ENCODE results near the gene THEMIS. TPM values are rescaled to one million over a fixed set of nuclear protein-coding genes. Genes with fewer than 3 reads are reported as not detected.
A peak's percentile ranks its signal among the peaks of the same experiment; 100 is the strongest.

The THEMIS gene
- total RNA-seq, 1 donor from 2014 or later = not detected

DNA sequence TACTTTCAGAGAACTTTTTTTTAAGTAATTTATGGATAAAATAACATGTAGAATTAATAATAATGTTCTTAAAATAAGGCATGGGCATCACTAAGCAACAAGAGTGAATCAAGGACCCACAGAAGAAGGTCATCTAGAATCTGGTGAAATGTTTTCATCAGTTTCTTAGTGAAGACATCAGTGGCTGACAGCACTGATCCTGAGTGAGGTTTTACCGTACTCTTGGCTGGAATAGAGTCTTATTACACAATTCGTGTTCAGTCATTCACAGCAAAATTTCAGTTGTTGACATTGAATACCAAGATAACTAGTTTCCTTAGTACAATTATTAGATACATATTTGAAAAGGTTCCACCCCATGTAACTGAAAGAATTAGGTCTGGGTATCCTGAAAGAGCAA lies 183.5 kb downstream of the THEMIS start:
- Histone ChIP-seq H3K27me3 (ENCODE audit: control insufficient read depth, insufficient read depth, low read length) (peaks cover 6% of the 10 kb centered on the region), H3K4me3 (ENCODE audit: low read depth, low read length) (no peak overlapping the region), H3K36me3 (ENCODE audit: control insufficient read depth, insufficient read depth, low read length) (no peaks in the 10 kb centered on the region)
- DNase-seq (ENCODE audit: low read depth) (no peak), FAIRE-seq (no peak)
- TF ChIP-seq, protein P1, sequence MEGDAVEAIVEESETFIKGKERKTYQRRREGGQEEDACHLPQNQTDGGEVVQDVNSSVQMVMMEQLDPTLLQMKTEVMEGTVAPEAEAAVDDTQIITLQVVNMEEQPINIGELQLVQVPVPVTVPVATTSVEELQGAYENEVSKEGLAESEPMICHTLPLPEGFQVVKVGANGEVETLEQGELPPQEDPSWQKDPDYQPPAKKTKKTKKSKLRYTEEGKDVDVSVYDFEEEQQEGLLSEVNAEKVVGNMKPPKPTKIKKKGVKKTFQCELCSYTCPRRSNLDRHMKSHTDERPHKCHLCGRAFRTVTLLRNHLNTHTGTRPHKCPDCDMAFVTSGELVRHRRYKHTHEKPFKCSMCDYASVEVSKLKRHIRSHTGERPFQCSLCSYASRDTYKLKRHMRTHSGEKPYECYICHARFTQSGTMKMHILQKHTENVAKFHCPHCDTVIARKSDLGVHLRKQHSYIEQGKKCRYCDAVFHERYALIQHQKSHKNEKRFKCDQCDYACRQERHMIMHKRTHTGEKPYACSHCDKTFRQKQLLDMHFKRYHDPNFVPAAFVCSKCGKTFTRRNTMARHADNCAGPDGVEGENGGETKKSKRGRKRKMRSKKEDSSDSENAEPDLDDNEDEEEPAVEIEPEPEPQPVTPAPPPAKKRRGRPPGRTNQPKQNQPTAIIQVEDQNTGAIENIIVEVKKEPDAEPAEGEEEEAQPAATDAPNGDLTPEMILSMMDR (IDR thresholded peaks at IDR 0.05; ENCODE audit: insufficient read depth, low read length, severe bottlenecking) = no peak

DNA sequence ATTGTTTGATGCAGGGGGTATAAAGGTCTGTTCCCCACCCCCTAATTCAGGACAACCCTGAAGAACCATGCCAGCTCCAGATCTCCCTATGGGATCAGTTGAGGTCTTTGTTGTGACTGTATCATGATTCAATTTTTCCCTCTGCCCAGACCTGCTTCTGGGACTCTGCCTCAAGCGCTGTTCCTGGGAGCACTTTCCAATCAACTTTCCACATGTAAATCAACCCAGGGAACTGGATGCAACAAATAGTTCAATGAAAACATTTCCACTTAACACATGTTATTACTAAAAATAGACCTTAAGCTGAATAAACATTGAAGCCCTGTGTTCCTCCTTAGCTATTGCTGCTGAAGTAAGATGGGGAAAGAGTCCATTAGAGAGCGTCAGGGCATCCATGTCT lies 184.4 kb downstream of the THEMIS start:
- DNase-seq (ENCODE audit: low read depth) (peak; percentile 60), FAIRE-seq (no peak)
- H3K36me3 ChIP-seq (ENCODE audit: control insufficient read depth, insufficient read depth, low read length) = no peaks in the 10 kb centered on the region
- no peak overlapping the region for H3K4me3 ChIP-seq (ENCODE audit: low read depth, low read length)
- H3K27me3 ChIP-seq (ENCODE audit: control insufficient read depth, insufficient read depth, low read length) = peaks cover 5% of the 10 kb centered on the region
- TF ChIP-seq, protein P1 (IDR thresholded peaks at IDR 0.05; ENCODE audit: insufficient read depth, low read length, severe bottlenecking) = no peak

DNA sequence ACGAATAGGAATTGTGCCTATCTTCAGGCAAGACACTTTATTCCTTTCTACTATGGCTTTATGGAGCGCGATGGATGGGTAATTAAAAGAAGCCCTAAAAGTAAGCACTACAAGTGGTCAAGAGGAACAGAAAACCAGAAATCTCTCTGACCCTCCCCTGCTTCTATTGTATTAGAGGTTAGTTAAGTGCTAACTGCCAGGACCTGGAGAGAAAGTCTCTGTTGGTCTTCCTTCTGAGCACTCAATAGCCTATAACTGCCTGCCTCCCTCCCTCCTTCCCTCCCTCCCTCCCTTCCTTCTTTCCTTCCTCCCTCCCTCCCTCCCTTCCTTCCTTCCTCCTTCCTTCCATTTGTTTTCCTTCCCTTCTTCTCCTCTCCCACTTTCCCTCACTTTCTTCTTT lies 190.2 kb downstream of the THEMIS start:
- FAIRE-seq = no peak
- Histone ChIP-seq H3K36me3 (ENCODE audit: control insufficient read depth, insufficient read depth, low read length) (no peaks in the 10 kb centered on the region), H3K27me3 (ENCODE audit: control insufficient read depth, insufficient read depth, low read length) (peaks cover 6% of the 10 kb centered on the region), H3K4me3 (ENCODE audit: low read depth, low read length) (no peak overlapping the region)
- DNase-seq (ENCODE audit: low read depth) = no peak
- TF ChIP-seq, protein P1 (IDR thresholded peaks at IDR 0.05; ENCODE audit: insufficient read depth, low read length, severe bottlenecking) = no peak

DNA sequence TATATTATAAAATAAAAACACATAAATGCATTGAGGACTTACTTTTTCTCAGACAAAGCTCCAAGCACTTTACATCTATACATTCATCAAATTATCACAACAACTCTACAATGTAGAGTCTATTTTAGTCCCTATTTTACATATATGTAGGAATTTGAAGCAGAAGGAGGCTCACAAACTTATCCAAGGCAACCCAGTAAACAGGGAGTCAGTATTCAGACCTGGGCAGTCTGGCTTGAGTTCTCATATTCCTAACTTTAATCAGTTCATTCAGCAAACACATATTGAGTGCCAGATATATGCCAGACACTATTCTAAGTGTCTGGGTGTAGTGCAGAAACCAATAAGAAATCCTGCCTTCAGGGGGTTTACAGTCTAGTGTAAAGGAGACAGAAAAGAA lies 194.6 kb downstream of the THEMIS start:
- Histone ChIP-seq H3K4me3 (ENCODE audit: low read depth, low read length) (no peak overlapping the region), H3K27me3 (ENCODE audit: control insufficient read depth, insufficient read depth, low read length) (peaks cover 4% of the 10 kb centered on the region), H3K36me3 (ENCODE audit: control insufficient read depth, insufficient read depth, low read length) (no peaks in the 10 kb centered on the region)
- FAIRE-seq (no peak), DNase-seq (ENCODE audit: low read depth) (no peak)
- TF ChIP-seq, protein P1 (IDR thresholded peaks at IDR 0.05; ENCODE audit: insufficient read depth, low read length, severe bottlenecking) = no peak

DNA sequence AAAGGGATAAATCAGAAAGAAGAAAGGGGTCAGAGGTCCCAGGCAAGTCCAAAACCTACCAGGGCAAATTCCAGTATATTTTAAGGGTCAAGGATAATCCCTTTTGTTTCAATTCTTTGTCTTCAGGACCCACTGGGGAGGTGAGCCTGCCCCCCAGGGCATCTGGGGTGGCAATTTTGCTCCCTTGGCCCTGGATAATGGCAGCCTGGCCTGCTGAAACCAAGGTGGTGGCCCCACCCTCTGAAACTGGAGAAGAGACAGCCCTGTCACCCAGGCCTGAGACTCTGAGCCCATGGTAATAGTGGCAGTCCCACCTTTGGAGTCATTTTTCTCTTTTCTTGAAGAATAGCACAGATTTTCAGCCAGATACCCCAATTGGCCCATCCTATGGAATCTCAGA lies 205.8 kb downstream of the THEMIS start:
- no peaks in the 10 kb centered on the region for H3K27me3 ChIP-seq (ENCODE audit: control insufficient read depth, insufficient read depth, low read length)
- no peak overlapping the region for H3K4me3 ChIP-seq (ENCODE audit: low read depth, low read length)
- no peak for FAIRE-seq
- no peaks in the 10 kb centered on the region for H3K36me3 ChIP-seq (ENCODE audit: control insufficient read depth, insufficient read depth, low read length)
- TF ChIP-seq, protein P1 (IDR thresholded peaks at IDR 0.05; ENCODE audit: insufficient read depth, low read length, severe bottlenecking) = no peak
- no peak for DNase-seq (ENCODE audit: low read depth)

DNA sequence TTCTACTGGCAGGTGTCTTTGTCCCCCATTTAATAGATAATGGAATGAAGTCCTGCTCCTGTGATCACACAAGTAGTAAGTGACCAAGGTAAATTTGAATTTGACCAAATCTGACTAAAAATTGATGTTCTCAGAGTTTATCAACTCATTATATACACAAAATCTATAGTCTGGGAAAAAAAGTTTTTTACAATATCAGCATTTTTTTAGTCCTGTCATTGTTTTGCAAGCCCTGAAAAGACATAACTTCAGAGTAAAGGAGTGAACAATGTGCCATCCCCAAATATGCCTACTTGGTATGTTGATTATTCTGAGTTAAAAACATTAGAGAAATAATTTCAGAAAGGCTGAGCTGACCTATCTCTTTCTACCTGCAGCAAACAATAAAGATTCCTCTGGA lies 209.7 kb downstream of the THEMIS start:
- TF ChIP-seq, protein P1 (IDR thresholded peaks at IDR 0.05; ENCODE audit: insufficient read depth, low read length, severe bottlenecking) = no peak
- DNase-seq (ENCODE audit: low read depth) (no peak), FAIRE-seq (no peak)
- Histone ChIP-seq H3K27me3 (ENCODE audit: control insufficient read depth, insufficient read depth, low read length) (no peaks in the 10 kb centered on the region), H3K4me3 (ENCODE audit: low read depth, low read length) (no peak overlapping the region), H3K36me3 (ENCODE audit: control insufficient read depth, insufficient read depth, low read length) (no peaks in the 10 kb centered on the region)

Data from bronchial epithelial cell (primary cell).